Esophagus squamous epithelium (tissue), 5 donors: ENCODE measurements around the gene HOXD9. TPM values are rescaled to one million over a fixed set of nuclear protein-coding genes. Genes with fewer than 3 reads are reported as not detected.

Source experiments
- DNase-seq: peaks from one replicate; lab custom pipeline; 2025; lab: John Stamatoyannopoulos, UW
- H3K27ac ChIP-seq, 4 donors: fragments of 200-600 bp; sonication (generic); one replicate each; pipeline ENCODE4 v1.5.1; 2016 to 2019; ENCODE audit warnings: mild to moderate bottlenecking in 1 of 4
- H3K27me3 ChIP-seq, 4 donors: fragments of 200-600 bp; sonication (generic); 1 replicate in 3 of 4; 2 replicates in 1 of 4; pipeline versions ENCODE4 v1.5.1 to v1.6.0; 2017 to 2021; ENCODE audit warnings: antibody characterized with exemption in 1 of 4
- H3K36me3 ChIP-seq, 3 donors: fragments of 200-600 bp; sonication (generic); one replicate each; pipeline ENCODE4 v1.5.1; 2016 to 2019
- H3K4me1 ChIP-seq, 3 donors: fragments of 200-600 bp; sonication (generic); one replicate each; pipeline ENCODE4 v1.5.1; 2017 to 2019
- H3K4me3 ChIP-seq, 4 donors: fragments of 200-600 bp; sonication (generic); 1 replicate in 3 of 4; 2 replicates in 1 of 4; pipeline ENCODE4 v1.5.1; 2016 to 2019; ENCODE audit warnings: mild to moderate bottlenecking in 2 of 4, moderate library complexity in 1 of 4
- H3K9me3 ChIP-seq, 3 donors: fragments of 200-600 bp; sonication (generic); one replicate each; pipeline ENCODE4 v1.5.1; 2016 to 2019
- POLR2A ChIP-seq, 4 donors: fragments of 450-650 bp; IDR thresholded peaks; one replicate each; pipeline ENCODE4 v1.6.1; 2017; ENCODE audit warnings: antibody characterized with exemption in 4 of 4, mild to moderate bottlenecking in 4 of 4, moderate library complexity in 3 of 4
- WGBS, 2 donors: methylation state at CpG; one replicate each; pipeline ENCODE4 v1.1.5; 2018; 5-methylcytosine and 5-hydroxymethylcytosine counted together
- intact Hi-C: fragments of 100-400 bp; cut with DNase I; formaldehyde crosslinking; loops from one replicate; pipeline ENCODE4 v1.15.0; 2022
- total RNA-seq, 4 donors: library from RNA; depleted of rRNA; stranded (reverse); fragments of >200 nt; gene quantifications; one replicate each; pipeline ENCODE4 v1.1.0, GENCODE V29; 2016
- TF ChIP-seq, protein P1 (sequence below), 6 experiments: fragments of 450-650 bp in 4 of 6; fragments of 200-600 bp in 2 of 6; sonication (generic) in 2 of 6; IDR thresholded peaks; one replicate each; pipeline ENCODE4 v1.5.1; 2016 to 2019; ENCODE audit warnings: antibody characterized with exemption in 6 of 6, mild to moderate bottlenecking in 4 of 6, moderate library complexity in 4 of 6
- donor health status: DM: yes; HTN: yes; CAD: no.

HOXD9 gene
- total RNA-seq, 4 donors from 2014 or later = 0.61 to 3.4 TPM; not detected in 2

DNA sequence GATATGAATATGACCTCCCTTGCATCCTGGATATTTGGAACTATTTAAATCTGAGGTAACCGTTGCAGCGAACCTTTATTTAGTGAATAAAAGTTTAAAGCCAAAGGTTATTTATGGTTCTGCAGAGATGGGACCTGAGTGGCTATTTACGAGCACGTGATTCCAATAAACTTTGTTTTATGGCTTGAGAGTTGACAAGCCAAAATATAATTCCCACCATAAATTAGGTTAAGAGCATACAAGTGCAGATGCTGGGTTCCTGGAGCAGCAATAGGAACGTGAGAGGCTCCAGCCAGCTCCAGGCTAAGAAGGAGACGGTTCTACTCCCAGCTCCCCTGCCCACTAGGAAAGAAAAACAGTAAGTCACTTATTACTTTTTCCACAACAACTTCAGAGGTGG lies 23.6 kb downstream of the HOXD9 start:
- Histone ChIP-seq H3K27me3 (peaks cover 4 to 100% (median 25%) of the 10 kb centered on the region in 4 donors), H3K27ac (no peak overlapping the region), H3K36me3 (no peaks in the 10 kb centered on the region), H3K9me3 (peaks cover 0 to 8% (median 0%) of the 10 kb centered on the region in 3 donors), H3K4me3 (no peak overlapping the region), H3K4me1 (peaks cover 4 to 18% (median 9%) of the 10 kb centered on the region in 3 donors)
- TF ChIP-seq, protein P1, sequence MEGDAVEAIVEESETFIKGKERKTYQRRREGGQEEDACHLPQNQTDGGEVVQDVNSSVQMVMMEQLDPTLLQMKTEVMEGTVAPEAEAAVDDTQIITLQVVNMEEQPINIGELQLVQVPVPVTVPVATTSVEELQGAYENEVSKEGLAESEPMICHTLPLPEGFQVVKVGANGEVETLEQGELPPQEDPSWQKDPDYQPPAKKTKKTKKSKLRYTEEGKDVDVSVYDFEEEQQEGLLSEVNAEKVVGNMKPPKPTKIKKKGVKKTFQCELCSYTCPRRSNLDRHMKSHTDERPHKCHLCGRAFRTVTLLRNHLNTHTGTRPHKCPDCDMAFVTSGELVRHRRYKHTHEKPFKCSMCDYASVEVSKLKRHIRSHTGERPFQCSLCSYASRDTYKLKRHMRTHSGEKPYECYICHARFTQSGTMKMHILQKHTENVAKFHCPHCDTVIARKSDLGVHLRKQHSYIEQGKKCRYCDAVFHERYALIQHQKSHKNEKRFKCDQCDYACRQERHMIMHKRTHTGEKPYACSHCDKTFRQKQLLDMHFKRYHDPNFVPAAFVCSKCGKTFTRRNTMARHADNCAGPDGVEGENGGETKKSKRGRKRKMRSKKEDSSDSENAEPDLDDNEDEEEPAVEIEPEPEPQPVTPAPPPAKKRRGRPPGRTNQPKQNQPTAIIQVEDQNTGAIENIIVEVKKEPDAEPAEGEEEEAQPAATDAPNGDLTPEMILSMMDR (IDR thresholded peaks at IDR 0.05) = no peak
- TF ChIP-seq POLR2A (IDR thresholded peaks at IDR 0.05) = no peak
- DNase-seq = no peak
- intact Hi-C loops = loop anchor here (10.0 kb wide), 1 partner anchor 309 kb away; no protein-coding TSS in a partner anchor
- WGBS, 2 donors = 34 to 44% methylated on average over 6 of the region's 6 CpGs

DNA sequence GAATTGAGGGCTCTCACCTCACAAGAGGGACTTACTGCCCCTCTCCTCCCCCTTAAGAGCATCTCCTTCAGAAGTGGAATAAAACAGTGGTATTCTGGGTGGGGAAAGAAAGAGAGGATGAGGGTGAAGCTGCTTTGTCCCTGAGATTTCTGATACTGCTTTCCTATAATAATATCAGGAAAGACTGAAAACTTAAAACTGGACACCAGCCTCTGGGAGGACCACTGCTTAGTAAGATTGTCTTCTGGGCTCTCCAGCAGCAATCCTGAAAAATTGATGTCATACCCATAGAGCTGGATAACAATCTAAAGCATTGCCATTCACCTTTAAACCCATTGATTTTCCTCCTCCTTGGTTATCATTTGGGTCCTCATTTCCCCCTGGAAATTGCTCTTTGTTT lies 24.1 kb downstream of the HOXD9 start:
- TF ChIP-seq, protein P1 (IDR thresholded peaks at IDR 0.05) = no peak
- TF ChIP-seq POLR2A (IDR thresholded peaks at IDR 0.05) = no peak
- H3K27ac ChIP-seq = no peak overlapping the region
- H3K4me1 ChIP-seq = peaks cover 4 to 22% (median 12%) of the 10 kb centered on the region in 3 donors
- peaks cover 0 to 8% (median 0%) of the 10 kb centered on the region in 3 donors for H3K9me3 ChIP-seq
- peaks cover 8 to 100% (median 28%) of the 10 kb centered on the region in 4 donors for H3K27me3 ChIP-seq
- H3K36me3 ChIP-seq = no peaks in the 10 kb centered on the region
- no peak for DNase-seq
- H3K4me3 ChIP-seq = no peak overlapping the region
- intact Hi-C loops = loop anchor here (10.0 kb wide), 1 partner anchor 308 kb away; no protein-coding TSS in a partner anchor

DNA sequence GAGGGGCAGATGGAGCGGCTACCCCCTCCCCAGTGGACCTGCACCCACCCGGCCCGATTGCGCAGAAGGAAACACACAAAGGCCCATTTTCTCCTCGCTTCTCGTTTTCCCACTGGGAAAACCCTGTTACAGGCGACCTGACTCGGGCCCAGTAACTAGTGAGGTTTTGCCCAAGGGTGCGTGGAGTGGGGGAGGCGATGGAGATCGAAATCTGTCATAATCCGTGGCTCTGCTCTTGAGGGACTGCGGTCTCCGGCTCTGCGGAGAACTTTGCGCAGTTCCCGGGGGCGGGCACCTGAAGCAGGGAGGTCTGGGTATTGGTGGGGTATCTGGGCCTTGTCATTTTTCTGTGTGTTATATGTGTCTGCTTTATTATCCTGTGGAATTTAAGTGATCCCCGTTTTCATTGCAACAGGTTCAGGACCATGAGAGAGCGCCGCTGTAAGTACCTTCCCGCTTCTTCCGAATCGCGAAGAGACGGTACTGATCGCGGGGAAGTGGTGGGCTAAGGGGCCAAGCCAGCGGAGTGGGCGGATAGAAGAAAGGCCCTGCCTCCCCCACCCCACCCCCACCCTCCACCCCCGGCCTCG lies 24.8 kb downstream of the HOXD9 start:
- Histone ChIP-seq H3K36me3 (no peaks in the 10 kb centered on the region), H3K9me3 (peaks cover 0 to 8% (median 0%) of the 10 kb centered on the region in 3 donors), H3K4me1 (peaks cover 4 to 29% (median 16%) of the 10 kb centered on the region in 3 donors), H3K4me3 (no peak overlapping the region), H3K27me3 (peaks cover 10 to 100% (median 31%) of the 10 kb centered on the region in 4 donors), H3K27ac (no peak overlapping the region)
- TF ChIP-seq POLR2A (IDR thresholded peaks at IDR 0.05) = no peak
- TF ChIP-seq, protein P1 (IDR thresholded peaks at IDR 0.05) = no peak
- 32 to 43% methylated on average over 7 to 16 of the region's 32 CpGs for WGBS, 2 donors
- intact Hi-C loops = loop anchor here (10.0 kb wide), 1 partner anchor 307 kb away; no protein-coding TSS in a partner anchor
- DNase-seq = no peak

DNA sequence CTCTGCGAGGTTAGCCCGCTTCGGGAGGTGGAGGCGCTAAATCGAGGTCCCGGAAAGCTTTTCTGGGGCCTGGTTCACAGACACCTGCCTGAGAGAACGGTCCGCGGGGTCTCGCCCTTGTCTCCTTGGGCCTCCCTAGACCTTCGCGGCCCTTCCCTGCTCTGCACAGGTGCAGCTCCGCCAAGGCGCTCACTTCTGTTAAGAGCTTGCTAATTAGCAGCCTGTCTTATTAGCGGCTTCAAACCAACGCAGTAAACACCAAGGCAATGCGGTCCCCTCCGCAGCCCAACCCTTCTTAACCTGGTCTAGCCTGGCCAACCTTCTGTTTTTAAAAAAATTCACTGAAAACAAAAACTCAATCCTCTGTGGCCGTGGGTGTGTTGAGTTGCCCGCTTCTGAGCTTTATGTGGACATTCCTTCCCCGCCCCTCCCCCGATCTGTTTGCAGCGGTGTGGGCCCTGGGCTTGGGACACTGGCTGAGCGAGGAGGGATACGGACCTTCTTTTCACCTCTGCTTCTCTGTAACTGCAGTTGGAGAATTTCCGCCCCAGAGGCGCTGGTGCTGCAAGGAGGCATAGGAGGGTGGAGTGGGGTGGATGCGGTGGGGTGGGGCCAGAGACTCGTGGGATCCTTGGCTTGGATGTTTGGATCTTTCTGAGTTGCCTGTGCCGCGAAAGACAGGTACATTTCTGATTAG lies 25.4 kb downstream of the HOXD9 start:
- Histone ChIP-seq H3K36me3 (no peaks in the 10 kb centered on the region), H3K27ac (no peak overlapping the region), H3K9me3 (peaks cover 0 to 8% (median 0%) of the 10 kb centered on the region in 3 donors), H3K27me3 (peaks cover 10 to 100% (median 35%) of the 10 kb centered on the region in 4 donors), H3K4me1 (peaks cover 4 to 35% (median 16%) of the 10 kb centered on the region in 3 donors), H3K4me3 (no peak overlapping the region)
- TF ChIP-seq, protein P1 (IDR thresholded peaks at IDR 0.05) = no peak
- no peak for TF ChIP-seq POLR2A (IDR thresholded peaks at IDR 0.05)
- 22 to 42% methylated on average over 10 to 18 of the region's 31 CpGs for WGBS, 2 donors
- DNase-seq = no peak
- intact Hi-C loops = loop anchor here (10.0 kb wide), 1 partner anchor 307 kb away; no protein-coding TSS in a partner anchor
